Measurements from ENCODE around the gene KCNJ3.
"Not testable (repeated sequence)": the region's sequence is repeated elsewhere in the genome, so short reads cannot be mapped to it uniquely, and the experiment has no call there.

The KCNJ3 gene

DNA sequence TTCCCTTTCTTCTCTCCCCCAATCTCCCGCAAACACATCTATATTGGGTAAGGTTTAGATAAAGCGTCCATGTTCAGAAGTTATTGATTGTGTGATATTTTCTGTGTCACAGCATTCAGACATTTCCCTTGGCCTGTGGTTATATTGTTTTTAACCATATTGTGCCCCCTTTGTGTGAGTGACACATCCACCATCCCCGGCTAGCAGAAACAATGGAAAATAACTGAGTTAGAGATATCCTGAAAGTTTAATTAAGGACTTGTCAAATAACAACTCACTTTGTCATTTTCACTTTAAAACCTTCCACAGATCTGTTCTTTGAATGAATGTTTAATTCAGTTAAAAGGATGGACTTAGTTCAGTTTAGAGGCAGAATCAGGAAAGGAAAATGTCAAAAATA lies 151.0 kb downstream of the KCNJ3 start:
- DNase-seq = no peak

GRCh38 chr2:154850532-154850931 lies 152.0 kb downstream of the KCNJ3 start:
- no peak for DNase-seq

DNA sequence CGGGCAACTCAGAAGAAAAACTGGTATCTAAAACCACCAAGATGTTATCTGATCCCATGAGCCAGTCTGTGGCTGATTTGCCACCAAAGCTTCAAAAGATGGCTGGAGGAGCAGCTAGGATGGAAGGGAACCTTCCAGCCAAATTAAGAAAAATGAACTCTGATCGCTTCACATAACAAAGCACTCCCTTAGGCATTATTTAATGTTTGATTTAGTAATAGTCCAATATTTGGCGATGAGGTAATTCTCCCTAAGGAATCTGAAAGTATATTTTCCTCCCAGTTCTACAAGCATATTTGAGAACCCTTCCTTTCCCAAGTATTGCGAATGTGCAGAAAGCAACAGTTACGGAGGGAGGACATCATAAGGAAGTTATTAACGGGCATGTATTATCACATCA lies 156.6 kb downstream of the KCNJ3 start:
- DNase-seq = no peak

- not testable (repeated sequence) for DNase-seq
Observed at GRCh38 chr2:154867151-154867550, 168.7 kb downstream of the KCNJ3 start.

GRCh38 chr2:154875999-154876398 lies 177.5 kb downstream of the KCNJ3 start:
- no peak for DNase-seq

DNA sequence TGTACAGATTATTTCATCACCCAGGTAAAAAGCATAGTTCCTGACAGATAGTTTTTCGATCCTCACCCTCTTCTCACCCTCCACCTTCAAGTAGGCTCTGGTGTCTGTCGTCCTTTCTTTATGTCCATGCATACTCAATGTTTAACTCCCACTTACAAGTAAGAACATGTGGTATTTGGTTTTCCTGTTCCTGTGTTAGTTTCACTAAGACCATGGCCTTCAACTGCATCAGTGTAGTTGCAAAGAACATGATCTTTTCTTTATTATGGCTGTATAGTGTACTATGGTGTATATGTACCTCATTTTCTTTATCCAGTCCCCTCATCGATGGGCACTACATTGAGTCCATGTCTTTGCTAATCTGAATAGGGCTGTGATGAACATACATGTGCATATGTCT lies 184.2 kb downstream of the KCNJ3 start:
- DNase-seq = no peak

DNA sequence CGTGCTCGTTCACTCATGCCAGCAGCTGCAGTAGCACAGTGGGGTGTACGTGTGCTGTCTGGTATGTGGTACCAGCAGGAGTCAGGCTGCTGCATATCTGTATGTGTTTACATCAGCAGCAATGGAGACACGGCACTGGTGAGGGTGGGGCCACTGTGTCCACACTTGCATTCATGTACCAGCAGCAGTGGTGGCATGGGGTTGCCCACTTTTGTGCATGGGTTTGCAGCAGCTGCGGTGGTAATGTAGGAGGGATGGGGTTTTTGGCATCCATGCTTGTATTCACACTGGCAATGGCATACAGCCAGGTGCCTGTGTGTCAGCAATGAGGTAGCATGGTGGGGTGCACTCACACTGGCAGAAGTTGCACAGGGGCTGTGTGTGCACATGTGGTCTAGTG lies 187.8 kb downstream of the KCNJ3 start:
- DNase-seq = no peak

DNA sequence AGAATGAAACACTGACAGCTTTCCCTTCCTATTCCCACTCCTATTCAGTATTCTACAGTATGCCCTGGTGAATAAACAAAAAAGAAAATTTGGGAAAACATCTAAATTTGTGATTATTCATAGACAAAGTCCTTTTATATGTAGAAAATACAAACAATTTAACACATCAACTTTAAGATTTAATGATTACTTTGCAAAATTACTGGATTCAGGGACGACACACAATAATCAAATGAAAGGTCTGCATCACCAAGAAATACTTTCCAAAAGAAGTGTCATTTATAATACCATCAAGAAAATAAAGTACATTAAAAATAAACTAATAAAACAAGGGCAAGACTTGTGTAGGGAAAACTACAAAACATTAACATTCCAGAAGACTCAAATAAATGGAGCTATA lies 199.8 kb downstream of the KCNJ3 start:
- DNase-seq = no peak

DNA sequence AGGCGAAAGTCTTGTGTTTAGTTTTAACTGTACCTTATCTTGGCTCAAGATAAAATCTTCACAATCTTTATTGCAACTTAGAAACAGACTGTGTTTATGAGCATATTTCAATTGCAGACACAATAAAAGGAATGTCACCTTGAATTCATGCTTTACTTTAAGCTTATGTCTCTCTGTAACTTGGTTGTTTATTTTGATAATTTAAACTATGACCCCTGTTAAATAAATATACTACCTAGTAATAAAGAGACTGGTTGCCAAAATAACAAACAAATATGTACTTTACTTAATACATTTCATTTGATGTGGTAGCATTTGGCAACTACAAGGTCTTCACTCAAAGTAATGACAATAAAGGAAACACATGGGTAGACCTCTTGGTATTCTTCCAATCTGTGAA lies 202.6 kb downstream of the KCNJ3 start:
- DNase-seq = no peak
